Right lobe of liver (tissue), 6 donors: ENCODE results near the gene MN1. TPM values are rescaled to one million over a fixed set of nuclear protein-coding genes. Genes with fewer than 3 reads are reported as not detected.

Experiments
- ATAC-seq, 4 donors: fragments of 200-7000 bp; cut with Tn5 transposase; one replicate each; pipeline ENCODE4 v1.9.1; 2020; ENCODE audit warnings: mild to moderate bottlenecking in 4 of 4, moderate library complexity in 4 of 4
- DNase-seq, 3 donors: peaks; one replicate each; pipeline ENCODE4 v3.0.0-alpha.2; 2020
- H3K27ac ChIP-seq, 3 donors: fragments of 200-600 bp; one replicate each; pipeline ENCODE4 v1.8.0; 2022
- H3K27me3 ChIP-seq, 2 donors: fragments of 200-600 bp; one replicate each; pipeline ENCODE4 v1.8.0; 2022
- H3K36me3 ChIP-seq, 4 donors: fragments of 200-600 bp; sonication (generic) in 1 of 4; one replicate each; pipeline versions ENCODE4 v1.5.1 to v1.8.0; 2017 to 2022; ENCODE audit warnings: control low read depth in 1 of 4
- H3K4me1 ChIP-seq, 4 donors: fragments of 200-600 bp; sonication (generic) in 1 of 4; one replicate each; pipeline versions ENCODE4 v1.5.1 to v1.8.0; 2017 to 2022; ENCODE audit warnings: control low read depth in 1 of 4
- H3K4me3 ChIP-seq, 3 donors: fragments of 200-600 bp; one replicate each; pipeline ENCODE4 v1.8.0; 2022
- H3K9me3 ChIP-seq, 4 donors: fragments of 200-600 bp; sonication (generic) in 1 of 4; one replicate each; pipeline versions ENCODE4 v1.5.1 to v1.8.0; 2017 to 2022; ENCODE audit warnings: control low read depth in 1 of 4
- CTCF ChIP-seq, 4 donors: fragments of 200-600 bp in 3 of 4; fragments of 450-650 bp in 1 of 4; IDR thresholded peaks; one replicate each; pipeline versions ENCODE4 v1.5.1 to v1.8.0; 2016 to 2022; ENCODE audit warnings: antibody characterized with exemption in 4 of 4, mild to moderate bottlenecking in 2 of 4
- POLR2A ChIP-seq: fragments of 450-650 bp; IDR thresholded peaks from one replicate; pipeline ENCODE4 v1.6.1; 2017; ENCODE audit warnings: antibody characterized with exemption, mild to moderate bottlenecking
- WGBS: methylation state at CpG from one replicate; pipeline ENCODE4 v1.1.6; 2018; ENCODE audit warnings: low coverage, low lambda C conversion rate; ENCODE audit not compliant: insufficient coverage; ENCODE audit errors: missing lambda C conversion rate; 5-methylcytosine and 5-hydroxymethylcytosine counted together
- intact Hi-C, 2 donors: fragments of 100-400 bp; cut with DNase I; formaldehyde crosslinking; loops; one replicate each; pipeline versions ENCODE4 v1.11.2 to v1.14.1; 2022
- total RNA-seq, 6 experiments: library from RNA; depleted of rRNA in 2 of 6; stranded (reverse); fragments of >200 nt in 2 of 6; fragmentation: NEBNext Ultra II Directional in 3 of 6; extraction: Animal tissue kit (Norgen Biotek cat#: 25700) in 3 of 6; gene quantifications; one replicate each; pipeline versions ENCODE4 v1.1.0 to v1.2.4, GENCODE V29; 2016 to 2023
- donor health status: DM: no; HTN: yes; CAD: no.
- donor health status: DM: no; HTN: no; CAD: no.
- donor health status: DM: no; HTN: no; CAD: no.
- donor health status: DM: no; HTN: yes; CAD: no.
- donor health status: DM: no; HTN: yes; CAD: no.

The MN1 gene
- total RNA-seq, 6 experiments from 2014 or later, result 0.10 to 0.77 (median 0.46) TPM

- Histone ChIP-seq H3K4me3 (peak overlapping the region; percentile 69 to 74 (median 73)), H3K27me3 (peaks cover 0 to 19% of the 10 kb centered on the region in 2 donors), H3K4me1 (peaks cover 0 to 17% (median 7%) of the 10 kb centered on the region in 4 donors), H3K27ac (no peak overlapping the region), H3K9me3 (no peaks in the 10 kb centered on the region), H3K36me3 (no peaks in the 10 kb centered on the region)
- TF ChIP-seq POLR2A (no peak), CTCF (IDR thresholded peaks at IDR 0.05) (no peak)
- 4% methylated on average over 13 of the region's 82 CpGs for WGBS
- ATAC-seq (peak in 1 of 4 donors; percentile 9), DNase-seq (peak in 1 of 3 donors; percentile 27)
- intact Hi-C loops, result loop anchor here (5.0 to 10.0 kb wide), 3 partner anchors 204 to 393 kb away; no protein-coding TSS in a partner anchor
Observed at GRCh38 chr22:27800250-27801201, 1.0 kb downstream of the MN1 start.

GRCh38 chr22:27799827-27800249, 1.7 kb downstream of the MN1 start:
- no CpG with 5 or more reads among the region's 40 CpGs for WGBS
- peak overlapping the region; percentile 1 to 74 (median 73) for H3K4me3 ChIP-seq
- intact Hi-C loops, result loop anchor here (5.0 to 10.0 kb wide), 3 partner anchors 205 to 393 kb away; no protein-coding TSS in a partner anchor
- no peak overlapping the region for H3K27ac ChIP-seq
- peak in 2 of 3 donors; percentile 49 to 69 for DNase-seq
- H3K9me3 ChIP-seq, result no peaks in the 10 kb centered on the region
- no peaks in the 10 kb centered on the region for H3K36me3 ChIP-seq
- H3K27me3 ChIP-seq, result peaks cover 0 to 19% of the 10 kb centered on the region in 2 donors
- peaks cover 0 to 17% (median 7%) of the 10 kb centered on the region in 4 donors for H3K4me1 ChIP-seq
- ATAC-seq, result peak; percentile 7 to 44 (median 15)
- TF ChIP-seq POLR2A, result no peak
- TF ChIP-seq CTCF (IDR thresholded peaks at IDR 0.05), result no peak

- WGBS, result 40% methylated on average over 18 of the region's 62 CpGs
- TF ChIP-seq POLR2A (no peak), CTCF (IDR thresholded peaks at IDR 0.05) (no peak)
- no peaks in the 10 kb centered on the region for H3K9me3 ChIP-seq
- H3K36me3 ChIP-seq, result no peaks in the 10 kb centered on the region
- DNase-seq (no peak), ATAC-seq (no peak)
- H3K4me1 ChIP-seq, result peaks cover 0 to 17% (median 7%) of the 10 kb centered on the region in 4 donors
- no peak overlapping the region for H3K27ac ChIP-seq
- intact Hi-C loops, result no loop called here
- peaks cover 0 to 19% of the 10 kb centered on the region in 2 donors for H3K27me3 ChIP-seq
- H3K4me3 ChIP-seq, result peak overlapping the region in 1 of 3 donors; percentile 1
Observed at GRCh38 chr22:27799015-27799826, 2.3 kb downstream of the MN1 start.

GRCh38 chr22:27798511-27799014, 3.0 kb downstream of the MN1 start:
- 17% methylated on average over 1 of the region's 44 CpGs for WGBS
- TF ChIP-seq POLR2A (no peak), CTCF (IDR thresholded peaks at IDR 0.05) (no peak)
- Histone ChIP-seq H3K36me3 (no peaks in the 10 kb centered on the region), H3K9me3 (no peaks in the 10 kb centered on the region), H3K4me3 (no peak overlapping the region), H3K4me1 (peaks cover 0 to 17% (median 7%) of the 10 kb centered on the region in 4 donors), H3K27ac (no peak overlapping the region), H3K27me3 (peaks cover 0 to 19% of the 10 kb centered on the region in 2 donors)
- intact Hi-C loops, result no loop called here
- ATAC-seq, result no peak
- DNase-seq, result no peak
